Spinal cord (tissue), 10 donors: ENCODE data around the gene TAAR5. TPM values are rescaled to one million over a fixed set of nuclear protein-coding genes. Genes with fewer than 3 reads are reported as not detected.
"Not testable (repeated sequence)": the region's sequence is repeated elsewhere in the genome, so short reads cannot be mapped to it uniquely, and the experiment has no call there.

Source experiments
- DNase-seq, 6 donors: peaks; one replicate each; pipeline versions ENCODE4 v3.0.0 to v3.0.0-alpha.2; 2013 to 2015; ENCODE audit warnings: low spot score in 6 of 6, low read depth in 4 of 6
- H3K27ac ChIP-seq: one replicate; pipeline ENCODE4 v1.5.1; 2013; ENCODE audit warnings: low read depth, low read length, control low read depth
- H3K27me3 ChIP-seq: one replicate; pipeline ENCODE4 v1.6.1; 2013; ENCODE audit warnings: low read length; ENCODE audit not compliant: control insufficient read depth, insufficient read depth
- H3K36me3 ChIP-seq: one replicate; pipeline ENCODE4 v1.6.1; 2013; ENCODE audit warnings: low read length; ENCODE audit not compliant: control insufficient read depth, insufficient read depth
- H3K4me1 ChIP-seq: one replicate; pipeline ENCODE4 v1.6.1; 2013; ENCODE audit warnings: low read length; ENCODE audit not compliant: control insufficient read depth, insufficient read depth
- H3K4me3 ChIP-seq: one replicate; pipeline ENCODE4 v1.5.1; 2013; ENCODE audit warnings: low read depth, low read length, control low read depth
- H3K9me3 ChIP-seq: one replicate; pipeline ENCODE4 v1.6.1; 2013; ENCODE audit warnings: low read length; ENCODE audit not compliant: control insufficient read depth, insufficient read depth
- WGBS: methylation state at CpG from one replicate; pipeline ENCODE4 v1.1.5; 2013; ENCODE audit warnings: missing lambda C conversion rate; ENCODE audit not compliant: insufficient coverage; 5-methylcytosine and 5-hydroxymethylcytosine counted together
- polyA plus RNA-seq, 2 donors: library from polyadenylated mRNA; unstranded; fragments of 120-200 nt; gene quantifications; one replicate each; pipeline ENCODE4 v1.2.1, GENCODE V29; 2013; ENCODE audit not compliant: insufficient read length in 2 of 2
- total RNA-seq, 2 donors: library from RNA; depleted of rRNA in 1 of 2; stranded (reverse); fragments of 120-200 nt in 1 of 2; fragments of >200 nt in 1 of 2; gene quantifications; one replicate each; pipeline versions ENCODE4 v1.2.3 to v1.2.4, GENCODE V29; 2013 to 2014
- donor health status: healthy.

Gene TAAR5
- total and polyA plus RNA-seq, 4 donors = not detected

DNA sequence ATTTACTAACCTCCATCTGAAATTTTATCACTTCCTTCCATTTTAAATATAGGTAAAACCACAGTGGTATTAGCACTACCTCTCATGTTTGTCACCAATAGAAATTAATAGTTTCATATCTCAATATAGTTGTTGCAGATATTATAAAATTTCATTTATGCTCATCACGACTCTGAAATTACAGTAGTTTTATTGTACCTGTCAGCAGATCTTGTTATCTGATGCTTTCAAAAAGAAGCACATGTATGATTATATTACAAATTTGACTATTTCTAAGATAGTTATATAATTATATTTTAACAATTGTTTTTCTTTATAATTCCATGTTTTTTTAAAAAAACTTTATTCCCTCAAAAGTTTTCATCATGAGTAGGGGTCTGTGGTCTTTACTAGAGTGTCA, 4.8 kb downstream of the TAAR5 start:
- Histone ChIP-seq H3K4me1 (no peaks in the 10 kb centered on the region), H3K27ac (no peak overlapping the region), H3K9me3 (no peaks in the 10 kb centered on the region), H3K4me3 (no peak overlapping the region), H3K36me3 (no peaks in the 10 kb centered on the region), H3K27me3 (no peaks in the 10 kb centered on the region)
- no CpG with 5 or more reads among the region's 1 CpG for WGBS
- DNase-seq = no peak

DNA sequence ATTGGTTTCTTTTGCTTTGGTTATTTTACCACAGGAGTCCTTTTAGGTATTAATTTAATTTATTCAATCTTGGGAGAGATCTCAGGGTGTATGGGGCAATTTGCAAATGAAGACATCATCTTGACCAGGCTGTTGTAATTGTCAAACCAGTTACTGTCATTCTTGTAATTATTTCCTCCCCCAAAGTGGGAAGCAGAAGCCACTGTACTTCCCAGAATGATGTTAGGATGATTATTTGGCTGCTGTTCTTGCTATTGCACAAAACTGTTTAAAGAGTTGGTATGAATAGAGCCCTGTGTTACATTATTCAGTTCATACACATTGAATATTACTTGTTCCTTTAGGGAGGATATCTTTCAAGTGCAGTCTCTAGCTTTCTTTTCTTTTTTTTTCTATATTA, 17.8 kb downstream of the TAAR5 start:
- DNase-seq = no peak
- no peak overlapping the region for H3K27ac ChIP-seq
- H3K36me3 ChIP-seq = no peaks in the 10 kb centered on the region
- H3K27me3 ChIP-seq = no peaks in the 10 kb centered on the region
- H3K4me3 ChIP-seq = no peak overlapping the region
- H3K4me1 ChIP-seq = no peaks in the 10 kb centered on the region
- no peaks in the 10 kb centered on the region for H3K9me3 ChIP-seq

DNA sequence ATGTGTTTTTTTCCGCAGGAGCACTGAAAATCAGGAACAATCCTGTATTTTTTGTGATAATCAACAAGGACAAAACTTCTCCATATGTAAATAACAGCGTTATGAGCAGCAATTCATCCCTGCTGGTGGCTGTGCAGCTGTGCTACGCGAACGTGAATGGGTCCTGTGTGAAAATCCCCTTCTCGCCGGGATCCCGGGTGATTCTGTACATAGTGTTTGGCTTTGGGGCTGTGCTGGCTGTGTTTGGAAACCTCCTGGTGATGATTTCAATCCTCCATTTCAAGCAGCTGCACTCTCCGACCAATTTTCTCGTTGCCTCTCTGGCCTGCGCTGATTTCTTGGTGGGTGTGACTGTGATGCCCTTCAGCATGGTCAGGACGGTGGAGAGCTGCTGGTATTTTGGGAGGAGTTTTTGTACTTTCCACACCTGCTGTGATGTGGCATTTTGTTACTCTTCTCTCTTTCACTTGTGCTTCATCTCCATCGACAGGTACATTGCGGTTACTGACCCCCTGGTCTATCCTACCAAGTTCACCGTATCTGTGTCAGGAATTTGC, 19.2 kb downstream of the TAAR5 start, which contains the start of gene TAAR6:
TSS of gene TAAR6 (plus strand) at position 102 of the 557 bp plus-strand sequence. CDS start at position 102, 0 bp downstream.
- H3K4me3 ChIP-seq = no peak within 1 kb of the TSS
- peak in 2 of 6 donors; percentile 44 to 50 for DNase-seq

DNA sequence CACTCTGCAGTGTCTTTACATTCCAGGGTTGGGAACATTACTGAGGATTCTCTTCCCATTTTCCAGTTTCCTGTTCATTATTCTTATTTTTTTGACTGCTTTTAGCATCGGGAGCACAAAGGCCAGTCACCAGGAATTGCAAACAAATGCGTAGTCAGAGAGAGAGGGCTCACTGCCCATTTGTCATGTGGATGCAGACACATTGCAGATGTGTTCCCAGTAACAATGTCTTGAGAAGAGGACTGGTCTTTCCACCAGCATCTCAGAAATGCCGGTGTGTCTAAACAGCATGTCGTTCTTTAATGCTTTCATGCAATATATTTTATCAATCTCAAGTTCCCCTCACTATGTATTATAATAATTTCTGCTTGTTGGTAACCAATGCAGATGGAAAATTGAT, 20.4 kb downstream of the TAAR5 start:
- Histone ChIP-seq H3K27me3 (no peaks in the 10 kb centered on the region), H3K9me3 (no peaks in the 10 kb centered on the region), H3K27ac (no peak overlapping the region), H3K4me1 (no peaks in the 10 kb centered on the region), H3K4me3 (no peak overlapping the region), H3K36me3 (no peaks in the 10 kb centered on the region)
- DNase-seq = peak in 1 of 6 donors; percentile 3
- WGBS = 14% methylated on average over 2 of the region's 4 CpGs

More for the DNA sequence above, 19.2 kb downstream of the TAAR5 start, which contains the start of gene TAAR6:
- Histone ChIP-seq H3K36me3 (no peaks in the 10 kb centered on the region), H3K4me1 (no peaks in the 10 kb centered on the region), H3K27me3 (no peaks in the 10 kb centered on the region), H3K9me3 (no peaks in the 10 kb centered on the region), H3K27ac (no peak within 1 kb of the TSS)
- 60% methylated on average over 3 of the region's 15 CpGs for WGBS

DNA sequence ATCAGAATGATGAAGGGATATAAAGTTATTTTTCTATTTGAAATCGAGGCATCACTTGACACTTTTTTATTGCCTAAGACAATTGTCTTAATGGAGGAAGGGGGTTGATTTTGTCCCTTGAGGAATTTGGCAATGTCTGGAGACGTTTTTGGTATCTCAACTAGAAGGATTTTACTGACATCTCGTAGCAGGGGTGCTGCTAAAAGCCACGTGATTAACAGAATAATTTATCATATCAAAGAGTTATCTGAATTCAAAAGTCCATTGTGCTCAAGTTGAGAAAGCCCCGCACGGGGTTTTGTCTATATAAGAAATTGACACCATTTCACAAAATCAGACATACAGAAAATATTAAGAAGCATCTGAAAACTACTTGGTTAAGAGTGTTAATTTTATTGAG, 20.9 kb downstream of the TAAR5 start:
- H3K27me3 ChIP-seq = no peaks in the 10 kb centered on the region
- no peak for DNase-seq
- H3K27ac ChIP-seq = no peak overlapping the region
- no peaks in the 10 kb centered on the region for H3K36me3 ChIP-seq
- H3K9me3 ChIP-seq = no peaks in the 10 kb centered on the region
- H3K4me3 ChIP-seq = no peak overlapping the region
- no peaks in the 10 kb centered on the region for H3K4me1 ChIP-seq
- WGBS = no CpG with 5 or more reads among the region's 6 CpGs

DNA sequence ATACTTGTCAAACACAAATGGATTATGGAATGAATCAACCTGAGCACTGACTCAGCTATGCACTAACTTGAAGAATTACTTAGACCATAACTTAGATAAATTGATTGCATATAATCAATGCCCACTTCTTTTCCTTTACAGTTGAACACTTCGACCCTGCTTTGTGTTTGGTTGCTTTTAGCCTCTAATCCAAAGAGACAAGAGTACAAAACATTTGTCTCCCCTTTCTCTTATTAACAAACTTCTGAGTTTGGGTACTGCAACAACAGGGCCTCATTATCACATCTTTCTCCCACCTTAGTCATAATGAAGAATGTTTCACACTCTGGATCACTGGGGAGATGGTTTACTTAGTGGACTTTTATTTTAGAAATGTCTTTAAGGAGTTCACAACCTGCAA, 22.0 kb downstream of the TAAR5 start:
- WGBS = no CpG with 5 or more reads among the region's 1 CpG
- DNase-seq = no peak
- no peaks in the 10 kb centered on the region for H3K9me3 ChIP-seq
- no peak overlapping the region for H3K4me3 ChIP-seq
- H3K27ac ChIP-seq = no peak overlapping the region
- no peaks in the 10 kb centered on the region for H3K36me3 ChIP-seq
- H3K27me3 ChIP-seq = no peaks in the 10 kb centered on the region
- no peaks in the 10 kb centered on the region for H3K4me1 ChIP-seq

DNA sequence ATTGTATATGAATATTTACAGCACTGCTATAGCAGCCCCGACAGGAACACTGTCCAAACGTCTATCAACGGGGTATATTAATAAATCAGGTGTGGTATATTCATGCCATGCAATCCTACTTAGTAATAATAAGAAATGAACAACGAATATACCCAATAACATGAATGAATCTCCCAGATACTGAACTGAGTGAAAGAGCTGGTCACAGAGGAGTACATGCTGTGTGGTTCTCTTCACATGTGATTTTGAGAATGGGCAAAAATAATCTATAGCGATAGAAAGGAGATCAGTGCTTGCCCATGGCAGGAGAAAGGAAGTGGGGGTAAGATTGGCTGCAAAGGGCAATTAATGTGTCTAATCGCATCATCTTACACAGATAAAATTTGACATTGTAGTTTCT, 23.1 kb downstream of the TAAR5 start:
- H3K36me3 ChIP-seq = no peaks in the 10 kb centered on the region
- no peaks in the 10 kb centered on the region for H3K9me3 ChIP-seq
- no peak for DNase-seq
- no CpG with 5 or more reads among the region's 6 CpGs for WGBS
- H3K4me3 ChIP-seq = no peak overlapping the region
- no peaks in the 10 kb centered on the region for H3K4me1 ChIP-seq
- no peaks in the 10 kb centered on the region for H3K27me3 ChIP-seq
- no peak overlapping the region for H3K27ac ChIP-seq

DNA sequence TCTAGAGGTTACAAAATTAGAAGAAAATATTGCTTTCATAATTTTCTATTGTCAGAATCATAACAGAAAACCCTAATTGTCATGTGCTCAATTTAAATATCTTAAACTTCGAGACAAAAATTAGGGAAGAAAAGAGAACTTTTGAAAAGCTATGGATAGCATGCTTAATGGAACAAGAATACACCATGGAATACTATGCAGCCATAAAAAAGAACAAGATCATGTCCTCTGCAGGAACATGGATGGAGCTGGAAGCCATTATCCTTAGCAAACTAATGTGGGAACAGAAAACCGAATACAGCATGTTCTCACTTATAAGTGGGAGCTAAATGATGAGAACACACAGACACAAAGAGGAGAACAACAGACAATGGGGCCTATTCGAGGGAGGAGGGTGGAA, 29.5 kb downstream of the TAAR5 start:
- WGBS = no CpG with 5 or more reads among the region's 3 CpGs
- not testable (repeated sequence) for H3K9me3 ChIP-seq, H3K36me3 ChIP-seq, H3K4me3 ChIP-seq, H3K27ac ChIP-seq, DNase-seq, H3K4me1 ChIP-seq, H3K27me3 ChIP-seq

DNA sequence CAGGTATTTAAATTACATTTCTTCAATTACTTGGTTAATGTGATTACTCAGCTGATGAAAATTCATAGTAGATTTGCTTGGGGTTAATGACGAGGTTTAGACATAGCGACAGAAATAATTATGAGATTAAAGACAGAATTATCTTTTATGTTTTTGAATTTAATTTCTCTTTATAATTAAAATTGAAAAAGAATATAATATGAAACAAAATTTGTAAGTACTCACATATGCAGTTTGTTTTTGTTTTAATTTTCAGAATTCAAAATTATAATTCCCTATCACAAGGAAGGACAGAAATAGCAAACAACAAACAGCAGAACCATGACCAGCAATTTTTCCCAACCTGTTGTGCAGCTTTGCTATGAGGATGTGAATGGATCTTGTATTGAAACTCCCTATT, 37.2 kb downstream of the TAAR5 start, which contains the start of gene TAAR8:
TSS of gene TAAR8 (plus strand) at position 301 of the 400 bp plus-strand sequence. CDS start at position 322, 21 bp downstream.
- DNase-seq = no peak
- Histone ChIP-seq H3K9me3 (no peaks in the 10 kb centered on the region), H3K36me3 (no peaks in the 10 kb centered on the region), H3K4me1 (no peaks in the 10 kb centered on the region), H3K27me3 (no peaks in the 10 kb centered on the region), H3K4me3 (no peak within 1 kb of the TSS), H3K27ac (no peak within 1 kb of the TSS)
- WGBS = no CpG with 5 or more reads among the region's 2 CpGs

DNA sequence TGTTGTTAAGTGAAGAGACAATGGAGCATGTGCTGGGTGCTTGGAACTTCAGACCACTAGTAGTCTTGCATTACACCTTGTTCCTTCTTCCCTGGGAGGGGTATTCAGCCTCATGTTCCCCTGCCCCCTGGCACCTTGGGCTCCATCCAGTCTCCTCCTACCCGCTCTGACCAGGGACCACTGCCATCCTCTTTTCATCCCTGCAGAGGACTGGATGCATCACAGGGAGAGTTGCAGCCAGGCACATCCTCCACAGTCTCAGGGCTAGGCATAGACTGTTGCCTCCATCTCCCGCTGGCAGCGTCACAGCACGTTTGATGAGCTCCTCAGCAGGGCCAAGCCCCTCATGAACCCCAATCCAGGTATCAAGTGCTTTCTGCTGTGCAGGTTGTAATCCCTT, 38.3 kb downstream of the TAAR5 start:
- DNase-seq = no peak
- no peak overlapping the region for H3K4me3 ChIP-seq
- no peaks in the 10 kb centered on the region for H3K27me3 ChIP-seq
- no peaks in the 10 kb centered on the region for H3K36me3 ChIP-seq
- WGBS = 88% methylated on average over 4 of the region's 4 CpGs
- H3K4me1 ChIP-seq = no peaks in the 10 kb centered on the region
- no peaks in the 10 kb centered on the region for H3K9me3 ChIP-seq
- H3K27ac ChIP-seq = no peak overlapping the region
